HG03565 (cell line): ENCODE data around the gene MLYCD.

Experiments
- ATAC-seq: cut with Tn5 transposase; IDR thresholded peaks from one replicate; pipeline ENCODE4 v1.9.1; 2021; ENCODE audit warnings: mild to moderate bottlenecking, moderate library complexity; ENCODE audit not compliant: unreplicated experiment

The MLYCD gene

DNA sequence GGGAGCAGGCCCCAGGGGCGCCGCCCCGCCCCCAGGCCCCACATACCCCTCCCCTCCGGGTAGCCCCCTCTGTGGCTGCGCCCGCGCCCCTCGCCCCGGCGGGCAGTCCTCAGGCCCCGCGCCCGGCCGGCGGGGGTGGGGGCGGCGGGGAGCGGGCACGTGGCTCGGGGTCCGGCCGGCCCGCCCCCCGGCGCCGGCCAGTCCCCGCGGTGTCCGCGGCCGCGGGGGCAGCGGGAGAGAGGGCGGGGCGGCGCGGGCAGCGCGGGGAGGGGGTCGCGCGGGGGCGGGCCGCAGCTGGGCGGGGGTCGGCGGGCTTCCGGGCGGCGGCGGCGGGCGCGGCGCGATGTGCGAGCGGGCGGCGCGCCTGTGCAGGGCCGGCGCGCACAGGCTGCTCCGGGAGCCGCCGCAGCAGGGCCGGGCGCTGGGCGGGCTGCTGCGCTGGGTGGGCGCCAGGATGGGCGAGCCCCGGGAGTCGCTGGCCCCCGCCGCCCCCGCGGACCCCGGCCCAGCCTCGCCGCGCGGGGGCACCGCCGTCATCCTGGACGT lies 69.5 kb downstream of the MLYCD start:
- no peak for ATAC-seq

DNA sequence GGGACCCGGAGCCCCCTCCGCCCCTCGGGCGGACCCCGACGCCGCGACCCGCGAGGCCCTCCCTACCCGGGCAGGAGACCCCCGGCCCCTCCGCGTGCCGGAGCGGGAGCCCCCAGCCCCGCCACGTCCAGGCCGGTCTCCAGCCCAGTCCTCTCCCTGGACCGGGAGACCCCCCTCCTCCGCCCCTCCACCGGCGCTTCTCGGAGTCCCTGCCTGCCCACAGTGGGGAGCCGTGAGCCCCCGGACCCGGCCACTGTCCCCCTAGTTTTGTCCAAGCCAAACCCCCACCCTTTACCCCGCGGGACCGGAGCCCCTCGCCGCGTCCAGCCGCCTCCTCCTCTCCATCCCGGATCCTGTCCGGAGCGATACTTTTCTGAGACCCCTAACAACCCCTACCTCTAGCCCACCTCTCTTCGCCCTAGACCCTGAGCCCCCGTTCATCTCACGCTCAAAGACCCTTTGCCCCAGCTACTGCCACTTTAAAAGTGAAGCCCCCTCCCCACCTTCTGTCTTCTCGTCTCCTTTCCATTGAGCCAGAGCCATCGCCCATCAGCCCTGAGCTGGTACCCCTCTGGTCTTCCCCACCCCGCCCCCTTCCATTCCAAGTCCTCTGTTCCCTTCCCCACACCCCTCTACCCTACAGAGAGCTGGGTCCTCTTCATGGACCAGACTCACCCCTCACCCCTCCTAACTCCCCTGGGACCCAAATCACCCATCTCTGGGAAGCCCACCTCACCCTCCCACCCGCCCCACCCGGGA lies 70.2 kb downstream of the MLYCD start:
- ATAC-seq: no peak

DNA sequence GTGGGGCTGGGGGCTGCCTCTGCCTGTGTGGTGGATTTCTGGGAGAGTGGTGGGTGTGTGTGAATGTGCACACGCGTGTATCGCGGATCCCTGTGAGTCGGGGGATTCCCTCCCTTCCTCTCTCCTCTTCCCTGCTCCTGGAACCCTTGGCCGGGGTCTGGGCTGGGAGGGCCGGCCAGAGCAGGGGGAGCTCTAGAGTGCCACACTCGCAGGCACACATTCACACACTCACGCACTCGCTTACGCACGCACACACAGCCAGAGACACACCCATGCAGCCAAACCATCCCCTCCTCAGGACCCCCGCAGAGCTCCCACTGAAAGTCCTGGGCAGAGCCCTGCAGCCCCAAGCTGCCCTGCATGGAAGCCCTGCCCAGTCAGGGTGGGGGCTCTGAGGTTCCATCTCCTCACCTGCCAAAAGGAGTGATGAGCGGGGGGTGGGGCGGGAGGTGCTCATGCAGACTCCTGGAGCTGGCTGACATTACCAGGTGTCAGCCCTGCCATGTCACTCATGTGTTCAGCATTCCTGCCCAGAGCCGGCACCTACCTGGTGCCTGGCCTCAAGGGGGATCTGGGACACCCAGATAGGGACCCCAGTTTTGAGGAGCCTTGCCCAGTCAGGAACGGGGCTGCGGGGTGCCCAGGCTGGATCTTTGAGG lies 71.0 kb downstream of the MLYCD start:
- ATAC-seq: no peak

DNA sequence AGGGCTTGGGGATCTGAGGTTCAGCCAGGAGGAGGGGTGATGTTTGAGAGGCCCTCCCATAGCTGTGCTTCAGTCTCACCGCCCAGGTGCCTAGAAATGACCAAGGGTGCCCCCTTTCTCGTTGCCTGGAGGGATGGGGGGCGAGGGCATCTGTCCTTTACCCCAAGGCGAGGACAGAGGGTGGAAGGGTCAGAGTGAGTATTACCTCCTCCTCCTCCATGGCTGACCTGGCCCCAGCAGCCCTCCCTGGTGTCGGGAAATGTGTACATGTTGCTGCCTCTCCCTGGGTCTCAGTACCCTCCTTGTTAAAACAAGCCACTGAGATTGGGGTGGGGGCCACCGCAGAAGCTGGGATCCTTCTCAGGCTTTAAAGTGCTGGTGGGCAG lies 71.5 kb downstream of the MLYCD start:
- no peak for ATAC-seq

DNA sequence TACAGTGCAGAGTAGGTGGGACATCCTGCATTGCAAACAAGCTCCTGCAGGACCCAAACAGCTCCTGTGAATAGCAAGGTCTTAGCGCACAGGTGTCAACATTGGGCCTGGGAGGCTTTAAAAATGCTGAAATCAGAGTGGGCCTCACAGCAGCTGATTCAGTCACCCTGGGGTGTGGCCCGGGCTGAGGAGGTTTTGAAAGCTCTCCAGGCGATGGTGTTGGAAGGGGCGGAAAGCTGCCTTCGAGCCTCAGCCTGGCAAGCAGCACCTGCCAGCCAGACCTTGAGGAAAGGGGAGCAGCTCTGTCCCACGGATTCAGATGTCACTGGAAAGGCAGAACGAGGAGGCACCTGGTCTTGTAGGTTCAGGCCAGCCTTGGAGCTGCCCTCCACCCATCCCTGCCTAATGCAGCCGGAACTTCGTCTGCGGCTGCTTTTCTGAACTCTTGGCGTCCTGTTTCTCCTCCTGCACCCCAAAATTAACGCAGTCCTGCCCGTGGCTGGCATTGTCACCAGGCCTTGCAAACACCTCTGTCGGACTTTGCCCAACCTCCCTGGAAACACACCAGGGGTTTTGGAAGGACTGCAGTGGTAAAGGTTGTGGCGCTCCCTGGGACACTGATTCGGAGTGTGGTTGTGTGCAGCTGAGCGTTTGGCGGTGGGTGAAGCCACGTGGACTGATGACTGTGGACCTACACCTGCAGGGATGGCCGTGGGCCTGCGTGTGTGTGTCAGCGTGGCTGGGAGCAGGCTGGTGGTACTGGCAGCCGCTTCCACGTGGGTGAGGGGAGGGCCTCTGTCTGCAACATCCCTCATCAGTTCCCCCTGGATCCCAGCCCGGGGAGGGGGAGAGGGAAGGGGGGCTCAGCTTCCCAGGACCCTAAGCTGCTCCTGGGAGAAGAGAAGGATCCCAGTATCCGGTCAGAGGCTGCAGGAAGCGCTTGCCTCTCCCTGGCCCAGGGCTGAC lies 72.5 kb downstream of the MLYCD start:
- ATAC-seq: no peak

DNA sequence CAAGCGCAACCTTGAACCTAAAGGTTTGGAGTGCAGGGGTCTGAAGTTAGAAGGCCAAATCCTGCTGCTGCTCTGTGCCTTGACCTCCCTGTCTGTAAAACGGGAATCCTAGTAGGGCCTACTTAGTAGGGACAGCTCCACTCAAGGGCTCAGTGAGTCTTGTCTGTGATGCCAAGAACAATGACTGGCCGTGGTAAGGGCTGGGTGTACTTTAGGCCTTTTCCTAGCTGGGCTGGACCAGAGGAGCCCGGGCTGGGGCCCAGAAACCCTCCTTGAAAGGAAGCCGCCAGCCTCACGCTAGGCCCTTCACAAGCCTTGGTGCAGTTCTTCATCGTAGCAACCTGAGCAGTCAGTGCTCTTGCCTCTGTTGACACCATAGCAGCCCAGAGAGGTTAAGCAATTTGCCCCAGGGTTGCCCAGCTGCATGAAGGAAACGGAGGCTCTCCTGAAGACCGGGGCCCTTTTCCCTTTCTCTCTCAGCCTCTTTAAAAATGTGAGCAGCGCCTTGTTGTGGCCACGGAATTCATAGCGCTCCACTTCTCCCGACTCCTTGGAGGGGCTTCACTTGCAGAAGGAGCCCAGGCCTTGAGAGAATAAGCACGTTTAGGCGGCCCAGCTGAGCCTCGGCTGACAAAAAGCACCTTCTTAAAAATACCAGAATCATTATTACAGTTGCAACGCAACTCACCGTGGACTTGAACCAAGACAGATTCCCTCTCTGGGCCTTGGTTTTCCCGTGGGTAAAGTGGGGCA lies 73.5 kb downstream of the MLYCD start:
- ATAC-seq: no peak

DNA sequence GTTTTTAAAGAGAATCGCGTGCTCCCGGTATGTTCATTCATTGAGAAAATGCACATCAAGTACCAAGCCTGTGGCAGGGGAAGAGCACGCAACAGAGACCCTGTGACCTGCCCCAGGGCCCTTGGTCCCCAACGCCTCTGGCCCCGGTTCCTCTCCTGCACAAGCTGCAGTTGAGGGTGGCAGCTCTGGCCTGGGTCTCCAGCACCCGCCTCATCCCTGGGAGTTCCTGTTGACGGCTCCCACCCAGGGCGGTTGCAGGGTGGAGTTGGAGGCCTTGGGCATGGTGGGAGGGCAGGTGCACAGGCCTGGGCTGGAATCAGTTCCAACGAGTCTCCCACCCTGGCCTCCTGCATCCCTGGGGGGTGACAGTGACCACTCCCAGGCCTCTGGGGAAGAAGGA lies 74.2 kb downstream of the MLYCD start:
- ATAC-seq: no peak

DNA sequence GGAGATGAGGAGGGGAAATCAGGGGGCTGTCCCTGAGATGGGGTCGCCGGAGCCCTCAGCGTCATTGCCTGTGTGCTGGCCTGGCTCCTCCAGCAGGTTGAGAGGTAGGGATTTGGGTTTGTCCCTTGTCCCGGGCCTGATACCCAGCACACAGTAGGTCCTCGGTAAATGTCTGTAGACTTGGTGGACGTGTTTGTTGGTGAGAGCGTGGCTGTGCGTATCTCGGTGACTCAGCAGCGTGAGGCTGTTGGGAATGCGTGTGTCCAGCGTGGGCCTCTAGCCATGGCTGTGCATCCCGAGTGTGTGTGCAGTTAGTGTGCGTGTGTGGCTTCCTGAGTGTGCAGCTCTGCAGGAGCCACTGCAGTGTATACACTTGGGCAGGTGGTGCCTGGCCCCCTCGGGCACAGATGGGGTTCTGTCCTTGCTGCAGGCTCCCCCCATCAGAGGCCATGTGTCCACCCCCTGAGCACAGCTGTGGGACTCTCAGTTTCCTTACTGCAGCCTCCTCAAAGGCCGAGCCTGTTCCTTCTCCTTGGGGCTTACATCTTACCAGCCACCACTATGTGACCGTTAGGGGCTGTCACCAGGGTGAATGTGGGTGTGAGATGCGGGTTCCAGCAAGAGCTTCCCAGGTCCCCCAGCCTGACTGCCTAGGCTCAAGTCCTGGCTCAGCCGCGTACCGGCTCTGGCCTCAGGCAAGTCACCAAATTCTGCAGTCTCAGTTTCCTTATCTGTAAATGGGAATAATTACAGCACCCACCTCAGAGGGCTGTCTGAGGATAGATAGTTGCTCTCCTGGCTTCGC lies 74.9 kb downstream of the MLYCD start:
- ATAC-seq: no peak

DNA sequence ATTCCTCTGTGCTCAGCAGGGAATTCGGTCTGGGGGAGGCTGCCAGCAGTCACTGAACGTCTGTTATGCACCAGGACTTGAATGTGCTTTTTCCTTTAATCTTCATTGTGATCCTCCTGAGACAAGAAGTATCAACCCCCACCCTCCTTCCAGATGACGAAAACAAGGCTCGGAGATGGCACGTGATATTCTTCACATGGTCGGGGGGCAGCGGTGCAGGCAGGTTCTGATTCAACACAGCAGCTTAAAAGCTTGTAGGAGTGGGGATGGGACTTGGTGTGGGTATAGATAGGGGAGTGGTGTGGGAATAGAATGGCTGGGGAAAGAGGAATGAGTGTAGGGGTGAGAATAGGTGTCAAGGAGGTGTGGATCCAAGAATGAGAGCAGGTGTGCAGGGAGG lies 75.6 kb downstream of the MLYCD start:
- ATAC-seq: no peak

DNA sequence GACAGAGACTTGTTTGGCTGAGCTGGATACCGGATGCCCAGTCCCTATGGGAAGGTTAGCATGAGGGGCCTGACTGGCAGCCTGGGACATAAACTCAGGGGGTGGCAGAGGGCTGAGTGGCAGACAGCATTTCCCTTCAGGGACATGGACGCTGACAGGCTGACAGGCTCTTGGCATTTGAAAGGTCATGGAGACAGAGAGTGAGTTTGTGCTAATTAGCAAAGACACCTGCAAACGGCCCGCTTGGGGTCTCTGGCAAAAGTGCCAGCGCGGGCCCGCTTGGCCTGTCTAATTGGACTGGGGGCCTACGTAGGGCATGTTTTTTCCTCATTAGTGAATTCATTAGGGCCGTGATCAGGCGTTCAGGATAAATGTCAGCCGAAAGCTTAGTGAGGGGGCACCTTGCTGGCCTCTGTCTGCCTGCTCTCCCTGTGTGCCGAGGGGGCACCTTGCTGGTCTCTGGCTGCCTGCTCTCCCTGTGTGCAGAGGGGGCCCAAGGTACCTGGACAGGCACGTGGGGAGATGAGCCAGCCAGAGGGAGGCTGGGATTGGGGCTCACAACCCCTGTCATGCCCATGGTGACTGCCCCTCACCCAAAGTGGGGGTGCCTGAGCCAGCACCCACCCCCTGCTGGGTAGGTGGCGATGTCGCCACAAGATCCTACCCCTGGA lies 76.8 kb downstream of the MLYCD start:
- ATAC-seq: no peak
